Measurements from ENCODE around the gene NUP205.
A peak's percentile ranks its signal among the peaks of the same experiment; 100 is the strongest.

The NUP205 gene

GRCh38 chr7:135557455-135558336 is at the start of gene NUP205:
Gene NUP205 (plus strand): TSS chr7:135557917. CDS start chr7:135557945, 28 bp downstream.
- DNase-seq = peak; percentile 91

- peak; percentile 44 for DNase-seq
These were observed 48.7 kb upstream of the NUP205 start for GRCh38 chr7:135508883-135509588.

- no peak for DNase-seq
These were observed 48.2 kb upstream of the NUP205 start for GRCh38 chr7:135509589-135509838.

GRCh38 chr7:135509839-135510591 is 47.7 kb upstream of the NUP205 start, which contains the start of gene CNOT4:
Gene CNOT4 (minus strand): TSS chr7:135510102. CDS start chr7:135438331, 71,771 bp downstream.
- DNase-seq = peak; percentile 99

GRCh38 chr7:135510592-135511183 is 47.0 kb upstream of the NUP205 start:
- DNase-seq = peak; percentile 26

GRCh38 chr7:135512135-135512887 is 45.4 kb upstream of the NUP205 start:
- no peak for DNase-seq

- no peak for DNase-seq
These were observed 42.9 kb upstream of the NUP205 start for GRCh38 chr7:135514856-135515255.

GRCh38 chr7:135517060-135517459 is 40.7 kb upstream of the NUP205 start:
- DNase-seq = no peak

- DNase-seq = no peak
These were observed 39.0 kb upstream of the NUP205 start for GRCh38 chr7:135518748-135519147.

- DNase-seq = no peak
These were observed 38.5 kb upstream of the NUP205 start for GRCh38 chr7:135519233-135519688.

- DNase-seq = no peak
These were observed 37.8 kb upstream of the NUP205 start for GRCh38 chr7:135519871-135520270.

- DNase-seq = no peak
These were observed 35.2 kb upstream of the NUP205 start for GRCh38 chr7:135522509-135522908.

- DNase-seq = no peak
These were observed 34.6 kb upstream of the NUP205 start for GRCh38 chr7:135523146-135523545.

GRCh38 chr7:135525426-135525825 is 32.3 kb upstream of the NUP205 start:
- no peak for DNase-seq

- DNase-seq = no peak
These were observed 30.7 kb upstream of the NUP205 start for GRCh38 chr7:135527025-135527424.

GRCh38 chr7:135536150-135536549 is 21.6 kb upstream of the NUP205 start:
- DNase-seq = no peak

GRCh38 chr7:135537453-135537852 is 20.3 kb upstream of the NUP205 start:
- DNase-seq = no peak

- no peak for DNase-seq
These were observed 19.8 kb upstream of the NUP205 start for GRCh38 chr7:135537905-135538304.

GRCh38 chr7:135538376-135538775 is 19.3 kb upstream of the NUP205 start:
- DNase-seq = no peak

- no peak for DNase-seq
These were observed 18.1 kb upstream of the NUP205 start for GRCh38 chr7:135539629-135540028.

- DNase-seq = no peak
These were observed 16.7 kb upstream of the NUP205 start for GRCh38 chr7:135541029-135541428.

GRCh38 chr7:135550196-135550595 is 7.5 kb upstream of the NUP205 start:
- DNase-seq = no peak

All from right hindlimb (tissue), 1 donor.